IPS-18a (cell line): ENCODE measurements around the gene GPC6.

Source experiments
- H3K27ac ChIP-seq: one replicate; pipeline ENCODE4 v1.5.1; 2013; ENCODE audit warnings: low read length
- H3K27me3 ChIP-seq: one replicate; pipeline ENCODE4 v1.6.1; 2013; ENCODE audit warnings: mild to moderate bottlenecking, low read length; ENCODE audit not compliant: control insufficient read depth, insufficient read depth
- H3K36me3 ChIP-seq: one replicate; pipeline ENCODE4 v1.6.1; 2013; ENCODE audit warnings: low read depth, low read length; ENCODE audit not compliant: control insufficient read depth
- H3K4me1 ChIP-seq: one replicate; pipeline ENCODE4 v1.6.1; 2013; ENCODE audit warnings: low read depth, low read length; ENCODE audit not compliant: control insufficient read depth
- H3K4me3 ChIP-seq: one replicate; pipeline ENCODE4 v1.5.1; 2013; ENCODE audit warnings: low read length
- H3K9ac ChIP-seq: one replicate; pipeline ENCODE4 v1.6.1; 2013; ENCODE audit warnings: mild to moderate bottlenecking, low read length, moderate library complexity
- H3K9me3 ChIP-seq: one replicate; pipeline ENCODE4 v1.6.1; 2013; ENCODE audit warnings: low read depth, low read length; ENCODE audit not compliant: control insufficient read depth

The GPC6 gene

DNA sequence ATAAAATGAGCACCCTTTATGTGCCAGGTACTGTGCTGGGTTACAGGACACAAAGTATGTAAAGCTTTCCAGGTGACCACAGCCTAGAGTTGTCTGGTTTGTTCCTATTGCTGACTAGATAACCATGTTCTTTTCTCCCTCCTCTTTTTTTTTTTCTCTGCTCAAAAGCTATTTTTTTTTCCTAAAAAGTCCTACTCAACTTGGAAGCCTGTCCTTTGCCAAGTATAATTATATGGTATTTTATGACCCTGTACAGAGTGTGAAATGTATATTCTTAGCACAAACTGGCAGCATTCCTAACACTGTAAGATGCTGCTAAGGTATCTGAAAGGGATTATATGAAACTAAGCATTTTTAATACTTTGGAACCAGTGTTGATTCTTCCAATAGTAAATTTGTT, 171.0 kb downstream of the GPC6 start:
- H3K27me3 ChIP-seq, result no peaks in the 10 kb centered on the region
- H3K36me3 ChIP-seq, result no peaks in the 10 kb centered on the region
- H3K9me3 ChIP-seq, result no peaks in the 10 kb centered on the region
- no peak overlapping the region for H3K9ac ChIP-seq
- H3K4me3 ChIP-seq, result no peak overlapping the region
- no peaks in the 10 kb centered on the region for H3K4me1 ChIP-seq
- H3K27ac ChIP-seq, result no peak overlapping the region

DNA sequence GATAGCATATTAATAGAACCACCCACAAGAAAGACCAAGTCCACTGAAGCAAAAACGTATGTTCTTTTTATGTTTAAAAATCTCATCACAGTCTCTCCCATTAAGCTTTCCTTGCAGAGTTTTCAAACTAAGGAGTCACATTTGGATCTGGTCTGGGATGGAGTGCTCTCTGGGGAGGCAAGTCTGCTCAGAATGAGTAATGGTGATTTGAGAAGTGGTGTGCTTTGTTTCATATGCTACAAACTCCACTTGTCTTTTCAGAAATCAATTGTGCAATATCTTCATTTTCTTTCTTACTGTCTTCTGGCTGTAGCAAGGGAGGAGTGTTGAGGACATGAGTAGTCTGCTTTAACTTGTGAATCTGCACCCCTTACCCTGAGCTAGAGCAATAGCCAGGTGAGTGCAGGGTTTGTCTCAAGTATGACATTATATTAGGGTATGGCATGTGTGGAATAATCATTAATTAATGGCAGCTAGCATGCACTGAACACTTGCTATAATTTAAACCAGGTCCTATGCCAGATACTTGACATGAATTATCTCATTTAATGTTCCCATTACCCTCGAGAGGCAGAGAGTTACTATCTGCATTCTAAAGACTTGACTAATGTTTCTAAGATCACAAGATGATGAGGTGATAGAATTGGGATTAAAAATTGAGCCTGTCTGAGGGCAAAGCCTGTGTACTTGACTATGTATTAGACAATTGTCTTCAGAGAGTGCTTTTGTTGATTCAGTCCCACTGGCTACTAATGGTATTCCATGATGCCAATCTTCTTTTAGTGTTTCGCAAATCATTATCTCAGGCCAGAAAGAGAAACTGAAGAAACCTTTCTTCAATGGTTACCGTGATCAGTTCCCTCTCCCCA, 171.8 kb downstream of the GPC6 start:
- Histone ChIP-seq H3K4me1 (no peaks in the 10 kb centered on the region), H3K27ac (no peak overlapping the region)

DNA sequence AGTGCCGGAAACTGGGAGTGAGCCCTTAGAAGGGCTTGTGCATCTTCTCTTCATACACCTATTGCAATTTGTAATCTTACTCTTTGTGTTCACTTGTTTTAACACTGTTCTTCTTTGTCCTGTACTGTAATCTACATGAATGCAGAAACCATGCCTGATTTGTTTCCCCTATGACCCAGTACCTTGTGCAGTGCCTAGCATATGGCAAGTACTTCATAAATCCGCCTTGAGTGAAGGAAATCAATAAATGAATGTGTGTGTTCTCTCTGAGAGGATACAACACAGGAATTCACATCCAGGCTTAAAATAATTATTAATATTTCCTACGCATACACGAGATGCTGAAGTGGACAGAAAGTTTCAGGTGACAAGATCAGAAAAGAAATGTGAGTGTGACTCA, 172.6 kb downstream of the GPC6 start:
- no peak overlapping the region for H3K4me3 ChIP-seq
- no peaks in the 10 kb centered on the region for H3K27me3 ChIP-seq
- H3K27ac ChIP-seq, result no peak overlapping the region
- no peaks in the 10 kb centered on the region for H3K9me3 ChIP-seq
- H3K4me1 ChIP-seq, result no peaks in the 10 kb centered on the region
- no peak overlapping the region for H3K9ac ChIP-seq
- no peaks in the 10 kb centered on the region for H3K36me3 ChIP-seq

More for the DNA sequence above, 171.8 kb downstream of the GPC6 start:
- Histone ChIP-seq H3K4me3 (no peak overlapping the region), H3K9me3 (no peaks in the 10 kb centered on the region), H3K36me3 (no peaks in the 10 kb centered on the region), H3K9ac (no peak overlapping the region), H3K27me3 (no peaks in the 10 kb centered on the region)

DNA sequence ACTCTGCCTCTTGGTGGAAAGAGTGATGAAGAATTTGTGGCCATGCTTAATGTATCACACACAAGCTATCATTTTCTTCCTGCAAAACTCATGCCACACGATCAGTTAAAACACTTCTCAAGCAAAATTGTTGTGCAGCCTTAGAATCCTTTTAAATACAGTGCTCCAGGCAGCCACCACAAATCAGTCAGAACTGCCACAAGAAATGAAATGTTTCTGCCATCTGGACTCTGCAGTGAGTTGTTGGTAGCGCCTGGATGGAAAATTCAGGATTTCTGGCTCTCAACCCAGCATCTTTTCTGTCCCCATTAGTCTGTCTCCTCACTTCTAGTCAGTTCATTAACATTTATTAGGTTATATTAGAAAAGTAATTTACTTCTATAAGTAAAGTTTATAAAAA, 179.5 kb downstream of the GPC6 start:
- no peaks in the 10 kb centered on the region for H3K9me3 ChIP-seq
- H3K36me3 ChIP-seq, result no peaks in the 10 kb centered on the region
- H3K4me3 ChIP-seq, result no peak overlapping the region
- no peaks in the 10 kb centered on the region for H3K4me1 ChIP-seq
- H3K27ac ChIP-seq, result no peak overlapping the region
- H3K9ac ChIP-seq, result no peak overlapping the region
- H3K27me3 ChIP-seq, result no peaks in the 10 kb centered on the region

DNA sequence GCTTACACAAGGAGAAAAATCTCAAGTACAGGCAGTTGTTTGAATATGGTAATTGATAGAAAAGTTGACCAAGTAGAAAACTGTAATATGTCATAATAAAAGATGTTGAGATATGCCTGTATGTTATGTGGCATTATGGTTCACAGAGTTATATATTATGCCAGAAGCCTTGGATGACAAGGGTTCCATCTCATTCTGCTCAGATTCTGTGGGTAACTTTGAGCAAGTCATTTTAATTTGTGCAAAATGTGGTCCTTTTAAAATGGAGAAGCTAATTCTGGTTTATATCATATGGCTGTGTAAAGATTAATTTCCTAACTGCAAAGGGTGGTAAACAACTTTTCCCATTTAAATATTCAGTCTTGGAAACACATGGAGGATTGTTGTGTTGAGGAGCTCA, 180.9 kb downstream of the GPC6 start:
- no peaks in the 10 kb centered on the region for H3K36me3 ChIP-seq
- no peaks in the 10 kb centered on the region for H3K4me1 ChIP-seq
- no peak overlapping the region for H3K4me3 ChIP-seq
- H3K27me3 ChIP-seq, result no peaks in the 10 kb centered on the region
- H3K9ac ChIP-seq, result no peak overlapping the region
- no peak overlapping the region for H3K27ac ChIP-seq
- no peaks in the 10 kb centered on the region for H3K9me3 ChIP-seq

DNA sequence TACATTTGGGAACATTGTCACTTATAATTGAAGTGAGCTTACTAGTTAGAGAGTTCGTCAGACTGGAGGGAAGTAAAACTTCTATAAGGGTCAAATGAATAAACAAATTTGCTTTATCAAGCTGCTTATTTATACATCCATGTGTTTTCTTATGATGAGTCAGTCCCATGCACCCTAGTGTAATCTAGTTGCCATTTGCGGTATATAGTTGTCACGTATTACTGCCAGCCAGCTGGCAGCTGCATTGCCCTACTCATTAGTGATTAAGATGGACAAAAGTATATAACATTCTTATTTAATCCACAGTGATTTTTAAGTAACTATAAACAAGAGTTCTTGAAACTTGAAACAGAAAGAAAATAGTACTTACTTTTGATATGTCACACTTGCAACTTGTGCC, 182.4 kb downstream of the GPC6 start:
- Histone ChIP-seq H3K9ac (no peak overlapping the region), H3K27me3 (no peaks in the 10 kb centered on the region), H3K9me3 (no peaks in the 10 kb centered on the region), H3K4me1 (peaks cover 3% of the 10 kb centered on the region), H3K36me3 (no peaks in the 10 kb centered on the region), H3K4me3 (no peak overlapping the region), H3K27ac (no peak overlapping the region)

DNA sequence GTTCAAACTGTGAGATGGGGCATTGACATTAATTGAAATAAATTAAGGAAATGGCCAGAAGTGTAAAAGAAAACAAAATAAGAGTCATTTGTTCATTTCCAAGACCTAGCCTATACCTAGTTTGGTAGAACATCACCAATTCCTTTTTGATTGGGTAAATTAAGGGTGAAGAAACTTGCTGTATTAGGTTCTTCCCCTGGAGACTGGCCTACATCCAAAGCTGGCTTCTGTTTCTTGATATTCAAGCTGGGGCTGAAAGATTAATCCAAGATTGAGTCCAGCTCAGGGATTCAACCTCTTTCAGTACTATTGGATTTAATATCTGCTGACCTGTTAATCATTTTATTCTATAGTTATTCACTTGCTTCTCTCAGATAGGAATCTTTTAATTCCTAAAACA, 183.2 kb downstream of the GPC6 start:
- no peaks in the 10 kb centered on the region for H3K9me3 ChIP-seq
- H3K27ac ChIP-seq, result no peak overlapping the region
- peaks cover 12% of the 10 kb centered on the region for H3K4me1 ChIP-seq
- no peaks in the 10 kb centered on the region for H3K27me3 ChIP-seq
- H3K36me3 ChIP-seq, result no peaks in the 10 kb centered on the region
- no peak overlapping the region for H3K9ac ChIP-seq
- no peak overlapping the region for H3K4me3 ChIP-seq

DNA sequence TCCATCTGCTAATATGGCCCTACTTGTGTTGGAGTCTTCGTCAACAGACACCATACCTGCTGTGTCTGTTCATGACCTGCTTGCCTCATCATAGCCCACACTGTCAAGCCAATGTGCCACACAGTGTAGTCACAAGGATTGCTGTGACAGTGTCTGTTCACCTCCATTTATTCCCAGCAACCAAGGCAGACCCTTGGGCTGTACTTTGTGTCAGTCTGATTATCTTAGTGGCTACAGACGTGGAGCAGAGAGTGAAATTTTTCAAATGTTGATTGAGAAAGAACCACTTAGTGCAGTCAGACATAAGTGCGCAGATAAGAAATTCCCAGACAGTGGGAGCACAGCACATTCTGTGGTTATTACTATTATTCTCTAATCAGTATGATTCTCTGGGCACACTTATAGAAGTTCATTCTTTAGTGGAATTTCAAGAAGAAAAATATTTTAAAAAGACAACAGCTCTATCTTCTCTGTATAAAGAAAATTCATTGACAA, 184.6 kb downstream of the GPC6 start:
- H3K36me3 ChIP-seq, result no peaks in the 10 kb centered on the region
- H3K4me3 ChIP-seq, result no peak overlapping the region
- H3K27me3 ChIP-seq, result no peaks in the 10 kb centered on the region
- H3K9ac ChIP-seq, result no peak overlapping the region
- no peak overlapping the region for H3K27ac ChIP-seq
- H3K4me1 ChIP-seq, result peaks cover 14% of the 10 kb centered on the region
- H3K9me3 ChIP-seq, result no peaks in the 10 kb centered on the region

DNA sequence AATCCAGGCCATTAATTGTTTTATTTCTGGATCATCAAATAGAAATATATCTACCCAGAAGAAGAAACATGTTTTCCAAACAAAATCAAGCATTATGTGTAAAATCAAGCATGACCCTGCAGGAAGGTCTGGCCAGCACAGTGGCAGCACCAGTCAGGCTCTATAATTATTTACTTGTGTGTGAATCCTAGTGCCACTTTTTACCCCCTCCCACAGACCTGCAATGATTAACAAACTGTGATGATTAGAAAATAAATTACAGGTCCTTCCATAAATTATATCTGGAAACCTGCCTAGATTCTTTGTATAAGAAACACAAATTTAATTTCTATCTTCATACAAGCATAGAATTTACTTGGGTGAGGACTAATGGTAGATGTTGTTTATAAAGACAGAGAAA, 186.1 kb downstream of the GPC6 start:
- Histone ChIP-seq H3K9ac (no peak overlapping the region), H3K27ac (no peak overlapping the region), H3K36me3 (no peaks in the 10 kb centered on the region), H3K4me3 (no peak overlapping the region), H3K27me3 (no peaks in the 10 kb centered on the region), H3K4me1 (peaks cover 14% of the 10 kb centered on the region), H3K9me3 (no peaks in the 10 kb centered on the region)

DNA sequence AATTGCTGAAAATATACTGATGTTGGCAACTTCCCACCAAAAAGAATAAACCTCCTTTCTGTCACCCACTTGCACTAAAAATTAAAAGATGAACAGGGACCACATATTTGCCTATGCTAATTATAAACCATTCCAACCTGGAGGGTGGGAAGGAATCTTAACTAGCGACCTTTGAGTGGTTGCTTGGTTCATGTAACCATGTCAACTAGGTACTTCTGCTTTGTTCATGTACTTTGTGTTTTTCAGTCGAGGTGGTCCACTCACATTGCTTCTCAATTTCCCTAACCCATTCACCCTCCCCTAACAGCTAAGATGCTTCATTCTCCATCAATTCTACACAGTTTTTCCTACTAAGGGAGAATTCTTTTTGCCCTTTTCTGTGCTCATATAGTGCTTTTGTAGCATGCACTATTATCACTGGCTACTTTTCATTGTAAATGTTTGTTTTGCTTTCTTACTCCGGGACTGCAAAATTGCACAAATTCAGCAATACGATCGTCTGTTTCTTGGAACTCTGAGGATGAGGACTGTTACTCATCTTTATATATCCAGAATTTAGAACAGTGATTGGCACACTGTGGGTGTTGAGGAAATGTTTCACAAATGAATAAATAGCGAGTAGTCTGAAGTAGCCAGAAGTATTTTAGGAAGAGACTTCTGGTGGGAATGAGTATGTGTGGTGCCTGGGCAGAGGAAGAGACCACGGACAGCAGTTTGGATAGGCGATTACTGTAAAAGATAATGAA, 187.5 kb downstream of the GPC6 start:
- Histone ChIP-seq H3K9me3 (no peaks in the 10 kb centered on the region), H3K27ac (no peak overlapping the region), H3K36me3 (no peaks in the 10 kb centered on the region), H3K4me1 (peaks cover 15% of the 10 kb centered on the region), H3K9ac (no peak overlapping the region), H3K27me3 (no peaks in the 10 kb centered on the region), H3K4me3 (no peak overlapping the region)

DNA sequence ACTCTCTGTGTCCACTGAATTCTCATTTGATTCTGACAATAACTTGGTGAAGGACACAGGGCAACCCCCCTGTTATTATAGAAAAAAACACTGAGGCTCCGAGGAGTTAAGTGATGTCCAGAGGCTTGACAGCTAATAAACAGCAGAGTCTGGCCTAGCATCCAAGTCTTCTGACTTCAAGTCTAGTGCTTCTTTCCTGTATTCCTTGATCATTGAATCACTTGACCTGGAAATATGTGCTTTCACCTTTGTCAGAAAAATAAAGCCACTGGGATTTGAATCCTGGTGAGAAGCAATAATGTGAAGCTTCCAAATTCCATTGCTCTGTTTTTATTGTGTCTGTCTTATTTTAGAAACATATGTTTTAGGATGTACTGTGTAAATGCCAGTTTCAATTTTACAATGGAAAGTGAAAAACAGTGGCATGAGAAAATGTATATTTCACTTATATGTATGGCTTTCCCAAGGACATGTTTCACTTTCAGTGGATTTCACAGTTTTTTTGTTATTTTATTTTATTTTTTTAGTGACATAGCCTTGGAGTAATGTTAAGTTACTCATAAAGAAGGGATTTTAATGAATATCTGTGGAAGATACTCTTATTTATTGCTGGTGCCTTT, 190.2 kb downstream of the GPC6 start:
- Histone ChIP-seq H3K9me3 (no peaks in the 10 kb centered on the region), H3K4me3 (no peak overlapping the region), H3K4me1 (peaks cover 33% of the 10 kb centered on the region), H3K27me3 (no peaks in the 10 kb centered on the region), H3K36me3 (no peaks in the 10 kb centered on the region), H3K9ac (no peak overlapping the region), H3K27ac (no peak overlapping the region)
